Fibroblast of skin of left quadriceps (primary cell): ENCODE data around the gene LNPK.
"Not testable (repeated sequence)": the region's sequence is repeated elsewhere in the genome, so short reads cannot be mapped to it uniquely, and the experiment has no call there.

Experiments
- DNase-seq, 2 experiments: peaks; one replicate each; pipeline ENCODE4 v3.0.0-alpha.2; 2013; ENCODE audit warnings: low read depth in 2 of 2

The LNPK gene

GRCh38 chr2:175973373-175973772, 28.7 kb downstream of the LNPK start:
- DNase-seq = no peak

- DNase-seq = no peak
Observed at GRCh38 chr2:175966839-175967238, 35.2 kb downstream of the LNPK start.

- no peak for DNase-seq
Observed at GRCh38 chr2:175965773-175966172, 36.3 kb downstream of the LNPK start.

- DNase-seq = no peak
Observed at GRCh38 chr2:175964195-175964594, 37.9 kb downstream of the LNPK start.

GRCh38 chr2:175963171-175963570, 38.9 kb downstream of the LNPK start:
- DNase-seq = not testable (repeated sequence)

GRCh38 chr2:175957845-175958244, 44.2 kb downstream of the LNPK start:
- no peak for DNase-seq

- no peak for DNase-seq
Observed at GRCh38 chr2:175955136-175955535, 46.9 kb downstream of the LNPK start.

- DNase-seq = no peak
Observed at GRCh38 chr2:175950512-175950911, 51.6 kb downstream of the LNPK start.

GRCh38 chr2:175948191-175948590, 53.9 kb downstream of the LNPK start:
- no peak for DNase-seq

GRCh38 chr2:175947073-175947472, 55.0 kb downstream of the LNPK start:
- no peak for DNase-seq

- DNase-seq = no peak
Observed at GRCh38 chr2:175941699-175942098, 60.4 kb downstream of the LNPK start.

- DNase-seq = no peak
Observed at GRCh38 chr2:175937216-175937615, 64.9 kb downstream of the LNPK start.

GRCh38 chr2:175935289-175936181, 66.5 kb downstream of the LNPK start:
- no peak for DNase-seq

GRCh38 chr2:175932675-175933074, 69.4 kb downstream of the LNPK start:
- no peak for DNase-seq

GRCh38 chr2:175931805-175932204, 70.3 kb downstream of the LNPK start:
- peak; percentile 77 to 79 for DNase-seq

GRCh38 chr2:175930504-175930903, 71.6 kb downstream of the LNPK start:
- no peak for DNase-seq

- no peak for DNase-seq
Observed at GRCh38 chr2:175929850-175930249, 72.2 kb downstream of the LNPK start.

GRCh38 chr2:175926272-175926671, 75.8 kb downstream of the LNPK start:
- peak in 1 of 2 experiments; percentile 7 for DNase-seq

- no peak for DNase-seq
Observed at GRCh38 chr2:175922160-175922559, 79.9 kb downstream of the LNPK start.

- no peak for DNase-seq
Observed at GRCh38 chr2:175918935-175919334, 83.1 kb downstream of the LNPK start.

GRCh38 chr2:175914846-175915245, 87.2 kb downstream of the LNPK start:
- no peak for DNase-seq

GRCh38 chr2:175913849-175914743, 88.0 kb downstream of the LNPK start:
- DNase-seq = not testable (repeated sequence)

- DNase-seq = not testable (repeated sequence)
Observed at GRCh38 chr2:175913267-175913666, 88.8 kb downstream of the LNPK start.
